ENCODE measurements around the gene PAM. TPM values are rescaled to one million over a fixed set of nuclear protein-coding genes. Genes with fewer than 3 reads are reported as not detected.

PAM gene
- total RNA-seq, 2 experiments from 2014 or later: not detected

GRCh38 chr5:102770803-102771202 is 15.7 kb downstream of the PAM start:
- Histone ChIP-seq H3K36me3 (ENCODE audit: insufficient read depth, low read length) (no peaks in the 10 kb centered on the region), H2AFZ (ENCODE audit: low read length) (no peak overlapping the region), H3K9me3 (ENCODE audit: low read length) (no peaks in the 10 kb centered on the region), H3K4me2 (ENCODE audit: low read length) (no peak overlapping the region), H4K20me1 (ENCODE audit: insufficient read depth, low read length) (no peaks in the 10 kb centered on the region), H3K9me2 (ENCODE audit: insufficient read depth, low read length) (no peaks in the 10 kb centered on the region), H3K4me3 (ENCODE audit: low read depth, low read length, poor library complexity, severe bottlenecking) (no peak overlapping the region), H3K27ac (ENCODE audit: low read depth, low read length, poor library complexity, severe bottlenecking) (no peak overlapping the region), H3K79me2 (ENCODE audit: insufficient read depth, low read depth, low read length) (no peaks in the 10 kb centered on the region), H3K4me1 (ENCODE audit: insufficient read depth, low read length, poor library complexity, severe bottlenecking) (no peaks in the 10 kb centered on the region)
- DNase-seq (ENCODE audit: low spot score): no peak
- intact Hi-C loops (cut with micrococcal nuclease; ENCODE audit: unreplicated experiment): no loop called here
- TF ChIP-seq EZH2phosphoT487 (IDR thresholded peaks at IDR 0.05; ENCODE audit: borderline replicate concordance, low read depth, low read length): no peak
- ChIA-PET CTCF (ENCODE audit: unreplicated experiment) (no interaction called here), POLR2A (interaction anchor here (0.6 kb wide), 1 partner anchor 167 kb away, joined by 4 read pairs; no protein-coding TSS in a partner anchor)
- BruUV-seq (replicated peaks): no TSS peak

- no peak overlapping the region for H3K4me2 ChIP-seq (ENCODE audit: low read length)
- DNase-seq (ENCODE audit: low spot score): no peak
- no peak overlapping the region for H3K27ac ChIP-seq (ENCODE audit: low read depth, low read length, poor library complexity, severe bottlenecking)
- H3K4me1 ChIP-seq (ENCODE audit: insufficient read depth, low read length, poor library complexity, severe bottlenecking): no peaks in the 10 kb centered on the region
- no TSS peak for BruUV-seq (replicated peaks)
- no peaks in the 10 kb centered on the region for H3K9me2 ChIP-seq (ENCODE audit: insufficient read depth, low read length)
- no peak for TF ChIP-seq CTCF (conservative IDR thresholded peaks at IDR 0.05; ENCODE audit: low read length)
- no peak for TF ChIP-seq EZH2phosphoT487 (IDR thresholded peaks at IDR 0.05; ENCODE audit: borderline replicate concordance, low read depth, low read length)
- ChIA-PET POLR2A (no interaction called here), CTCF (ENCODE audit: unreplicated experiment) (no interaction called here)
- H3K36me3 ChIP-seq (ENCODE audit: insufficient read depth, low read length): no peaks in the 10 kb centered on the region
- no peaks in the 10 kb centered on the region for H3K79me2 ChIP-seq (ENCODE audit: insufficient read depth, low read depth, low read length)
- H3K4me3 ChIP-seq (ENCODE audit: low read depth, low read length, poor library complexity, severe bottlenecking): no peak overlapping the region
- no peaks in the 10 kb centered on the region for H3K9me3 ChIP-seq (ENCODE audit: low read length)
- intact Hi-C loops (cut with micrococcal nuclease; ENCODE audit: unreplicated experiment): no loop called here
- H2AFZ ChIP-seq (ENCODE audit: low read length): no peak overlapping the region
- no peaks in the 10 kb centered on the region for H4K20me1 ChIP-seq (ENCODE audit: insufficient read depth, low read length)
Observed at GRCh38 chr5:102771435-102771834, 16.3 kb downstream of the PAM start.

DNA sequence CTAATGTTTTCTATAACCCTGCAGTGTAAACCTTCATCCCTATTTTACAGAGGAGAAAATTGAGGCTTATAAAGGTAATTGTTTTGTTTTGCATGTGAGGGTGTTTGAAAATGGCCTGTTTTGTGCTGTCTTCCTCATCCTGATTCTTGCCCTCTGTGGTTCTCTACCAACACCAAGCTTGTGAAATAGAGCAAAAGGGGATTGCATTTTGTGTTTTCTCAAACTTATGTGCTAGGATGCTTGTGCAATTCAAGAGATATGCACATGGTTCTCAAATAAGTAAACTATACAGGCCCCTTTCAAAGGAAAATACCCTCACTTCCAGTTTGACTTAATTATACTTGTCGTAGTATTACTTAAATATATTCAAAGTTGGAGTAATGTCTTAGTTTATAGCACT is 17.2 kb downstream of the PAM start:
- no peaks in the 10 kb centered on the region for H4K20me1 ChIP-seq (ENCODE audit: insufficient read depth, low read length)
- no peaks in the 10 kb centered on the region for H3K79me2 ChIP-seq (ENCODE audit: insufficient read depth, low read depth, low read length)
- TF ChIP-seq EZH2phosphoT487 (IDR thresholded peaks at IDR 0.05; ENCODE audit: borderline replicate concordance, low read depth, low read length) (no peak), CTCF (conservative IDR thresholded peaks at IDR 0.05; ENCODE audit: low read length) (no peak)
- H3K27ac ChIP-seq (ENCODE audit: low read depth, low read length, poor library complexity, severe bottlenecking): no peak overlapping the region
- no peaks in the 10 kb centered on the region for H3K36me3 ChIP-seq (ENCODE audit: insufficient read depth, low read length)
- intact Hi-C loops (cut with micrococcal nuclease; ENCODE audit: unreplicated experiment): no loop called here
- DNase-seq (ENCODE audit: low spot score): no peak
- H3K4me3 ChIP-seq (ENCODE audit: low read depth, low read length, poor library complexity, severe bottlenecking): no peak overlapping the region
- CTCF ChIA-PET (ENCODE audit: unreplicated experiment): no interaction called here
- no peak overlapping the region for H2AFZ ChIP-seq (ENCODE audit: low read length)
- H3K4me2 ChIP-seq (ENCODE audit: low read length): no peak overlapping the region
- H3K9me2 ChIP-seq (ENCODE audit: insufficient read depth, low read length): no peaks in the 10 kb centered on the region
- POLR2A ChIA-PET: no interaction called here
- no peaks in the 10 kb centered on the region for H3K9me3 ChIP-seq (ENCODE audit: low read length)
- no peaks in the 10 kb centered on the region for H3K4me1 ChIP-seq (ENCODE audit: insufficient read depth, low read length, poor library complexity, severe bottlenecking)
- no TSS peak for BruUV-seq (replicated peaks)

Data from OCI-LY7 (cell line).